B cell (primary cell): ENCODE measurements around the gene RPS6KA4. TPM values are rescaled to one million over a fixed set of nuclear protein-coding genes. Genes with fewer than 3 reads are reported as not detected.

Experiments
- ATAC-seq: fragments of 200-7000 bp; cut with Tn5 transposase; one replicate; pipeline ENCODE4 v1.10.0; 2021; ENCODE audit warnings: low read depth, mild to moderate bottlenecking, moderate number of reproducible peaks, moderate library complexity
- CTCF ChIA-PET: fragments of 350-600 bp; sonication (Branson Sonifier 250); formaldehyde crosslinking; loops from one replicate; lab custom pipeline; 2021; ENCODE audit warnings: antibody characterized with exemption, inconsistent platforms; lab: Charles Lee
- POLR2A ChIA-PET: fragments of 350-600 bp; sonication (Branson Sonifier 250); formaldehyde crosslinking; loops from one replicate; lab custom pipeline; 2021; ENCODE audit warnings: antibody characterized with exemption; lab: Charles Lee
- DNase-seq: peaks from one replicate; pipeline ENCODE4 v3.0.0; 2013
- H2AFZ ChIP-seq: 2 replicates; pipeline ENCODE4 v1.6.1; 2012; ENCODE audit warnings: mild to moderate bottlenecking, low read depth, low read length; ENCODE audit not compliant: insufficient read depth, poor library complexity, severe bottlenecking
- H3K27ac ChIP-seq, 2 donors: 1 replicate in 1 of 2; 2 replicates in 1 of 2; pipeline ENCODE4 v1.5.1; 2012 to 2013; ENCODE audit warnings: low read length in 2 of 2, mild to moderate bottlenecking in 2 of 2, moderate library complexity in 1 of 2
- H3K27me3 ChIP-seq, 4 experiments: fragments of 200-600 bp in 1 of 4; sonication (generic) in 1 of 4; replicated peaks in 1 of 4; 1 replicate in 2 of 4; 2 replicates in 2 of 4; pipeline versions ENCODE4 v1.6.1 to v1.7.0; 2013 to 2016; ENCODE audit warnings: low read length in 3 of 4, mild to moderate bottlenecking in 2 of 4, mixed read lengths in 1 of 4, moderate library complexity in 1 of 4; ENCODE audit not compliant: insufficient read depth in 4 of 4, control insufficient read depth in 3 of 4; ENCODE audit errors: control extremely low read depth in 1 of 4
- H3K36me3 ChIP-seq, 2 experiments: replicated peaks in 1 of 2; 1 replicate in 1 of 2; 2 replicates in 1 of 2; pipeline versions ENCODE4 v1.6.1 to v1.7.1; 2013; ENCODE audit warnings: low read length in 1 of 2; ENCODE audit not compliant: insufficient read depth in 2 of 2, control insufficient read depth in 1 of 2; ENCODE audit errors: control extremely low read depth in 1 of 2, extremely low read depth in 1 of 2
- H3K4me1 ChIP-seq, 2 donors: fragments of 200-600 bp in 1 of 2; sonication (generic) in 1 of 2; 1 replicate in 1 of 2; 2 replicates in 1 of 2; pipeline versions ENCODE4 v1.5.1 to v1.6.1; 2013 to 2017; ENCODE audit warnings: low read length in 2 of 2; ENCODE audit not compliant: control insufficient read depth in 2 of 2, insufficient read depth in 2 of 2
- H3K4me2 ChIP-seq: replicated peaks from 2 replicates; pipeline ENCODE3; 2012; ENCODE audit warnings: mild to moderate bottlenecking, low read depth, low read length; ENCODE audit not compliant: poor library complexity, severe bottlenecking
- H3K4me3 ChIP-seq, 5 experiments: fragments of 200-600 bp in 1 of 5; sonication (generic) in 1 of 5; 1 replicate in 3 of 5; 2 replicates in 2 of 5; pipeline versions ENCODE4 v1.5.1 to v1.7.0; 2011 to 2016; ENCODE audit warnings: low read length in 4 of 5, mild to moderate bottlenecking in 4 of 5, low read depth in 2 of 5, control low read depth in 1 of 5, moderate library complexity in 1 of 5; ENCODE audit not compliant: insufficient read depth in 1 of 5; ENCODE audit errors: control extremely low read depth in 1 of 5, extremely low read depth in 1 of 5
- H3K79me2 ChIP-seq: fragments of 200-600 bp; sonication (generic); one replicate; pipeline ENCODE4 v1.6.0; 2016; ENCODE audit warnings: low read length; ENCODE audit not compliant: control insufficient read depth, insufficient read depth
- H3K9ac ChIP-seq: fragments of 200-600 bp; sonication (generic); 2 replicates; pipeline ENCODE4 v1.6.1; 2017; ENCODE audit warnings: mild to moderate bottlenecking, low read length, moderate library complexity
- H3K9me3 ChIP-seq, 3 donors: one replicate each; pipeline versions ENCODE4 v1.6.1 to v1.7.1; 2013; ENCODE audit warnings: low read length in 2 of 3; ENCODE audit not compliant: control insufficient read depth in 2 of 3, insufficient read depth in 1 of 3; ENCODE audit errors: control extremely low read depth in 1 of 3
- H4K20me1 ChIP-seq: 2 replicates; pipeline ENCODE4 v1.6.0; 2012; ENCODE audit warnings: mild to moderate bottlenecking, low read length; ENCODE audit not compliant: insufficient read depth, control insufficient read depth, poor library complexity, severe bottlenecking
- H3K27ac Mint-ChIP-seq: one replicate; pipeline ENCODE4 v1.8.0; 2021; ENCODE audit warnings: mixed read lengths
- H3K27me3 Mint-ChIP-seq: one replicate; pipeline ENCODE4 v1.8.0; 2021; ENCODE audit warnings: mixed read lengths
- H3K4me1 Mint-ChIP-seq: one replicate; pipeline ENCODE4 v1.8.0; 2021; ENCODE audit warnings: mixed read lengths
- H3K4me3 Mint-ChIP-seq: one replicate; pipeline ENCODE4 v1.8.0; 2021; ENCODE audit warnings: mixed read lengths
- H3K9me3 Mint-ChIP-seq: one replicate; pipeline ENCODE4 v1.8.0; 2022; ENCODE audit warnings: mixed read lengths; ENCODE audit not compliant: insufficient read depth
- EZH2 ChIP-seq: IDR thresholded peaks from 2 replicates; pipeline ENCODE4 v1.6.1; 2012; ENCODE audit warnings: borderline replicate concordance, low read depth, mild to moderate bottlenecking, moderate library complexity, low read length; ENCODE audit not compliant: insufficient read depth, poor library complexity, severe bottlenecking
- WGBS: methylation state at CpG from one replicate; pipeline ENCODE4 v1.1.5; 2013; ENCODE audit warnings: missing lambda C conversion rate; ENCODE audit not compliant: insufficient coverage; 5-methylcytosine and 5-hydroxymethylcytosine counted together
- intact Hi-C: fragments of 100-400 bp; cut with micrococcal nuclease; formaldehyde crosslinking; loops from one replicate; pipeline ENCODE4 v1.10.0; 2022
- polyA plus RNA-seq: library from polyadenylated mRNA; depleted of rRNA; stranded (reverse); fragments of >200 nt; gene quantifications from 2 replicates; pipeline ENCODE4 v1.2.3, GENCODE V29; 2012
- total RNA-seq, 2 donors: library from RNA; stranded (reverse); fragments of 120-200 nt in 1 of 2; gene quantifications; 1 replicate in 1 of 2; 2 replicates in 1 of 2; pipeline versions ENCODE4 v1.2.3 to v1.2.4, GENCODE V29; 2013 to 2022
- TF ChIP-seq, protein P1 (sequence below): fragments of 200-600 bp; IDR thresholded peaks from one replicate; pipeline ENCODE4 v1.8.0; 2022; ENCODE audit warnings: antibody characterized with exemption, mild to moderate bottlenecking

Gene RPS6KA4
- total and polyA plus RNA-seq, 2 donors (not counting 1 experiment from before 2014, with no cell fraction given): 22.6 to 32.5 TPM

DNA sequence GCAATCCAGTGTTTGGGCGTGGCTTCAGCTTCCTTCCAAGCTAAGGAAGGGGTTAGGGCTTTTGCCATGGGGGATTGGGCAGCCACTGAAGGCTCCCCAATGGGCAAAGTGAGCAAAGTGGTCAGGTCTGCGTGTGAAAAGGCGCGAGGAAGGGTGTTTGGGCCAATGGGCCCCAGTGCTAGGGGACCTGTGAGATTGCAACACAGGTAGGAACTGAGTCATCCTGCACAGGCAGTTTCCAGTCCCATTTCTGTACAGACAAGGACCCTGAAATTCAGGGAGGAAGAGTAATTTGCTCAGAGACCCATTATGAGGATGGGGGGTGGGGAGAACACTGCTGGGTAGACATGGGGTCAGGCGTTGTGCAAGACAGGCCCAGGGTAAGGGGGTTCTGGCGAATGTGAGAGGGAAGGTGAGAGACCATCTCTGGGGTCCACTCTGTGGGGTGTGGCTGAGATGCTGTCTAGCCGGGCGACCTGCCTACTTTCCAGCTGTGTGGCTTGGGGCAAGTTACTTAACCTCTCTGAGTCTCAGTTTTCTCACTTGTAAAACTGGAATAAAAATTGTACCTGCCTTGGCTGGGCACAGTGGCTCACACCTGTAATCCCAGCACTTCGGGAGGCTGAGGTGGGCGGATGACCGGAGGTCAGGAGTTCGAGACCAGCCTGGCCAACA lies 11.6 kb upstream of the RPS6KA4 start:
- intact Hi-C loops: no loop called here
- Mint-ChIP-seq H3K9me3 (no peaks in the 10 kb centered on the region), H3K27me3 (no peaks in the 10 kb centered on the region), H3K4me1 (peaks cover 9% of the 10 kb centered on the region), H3K27ac (no peak overlapping the region), H3K4me3 (no peak overlapping the region)
- Histone ChIP-seq H2AFZ (no peak overlapping the region), H3K4me2 (no peak overlapping the region), H3K27ac (no peak overlapping the region), H4K20me1 (peaks cover 32% of the 10 kb centered on the region), H3K27me3 (no peaks in the 10 kb centered on the region), H3K9me3 (no peaks in the 10 kb centered on the region), H3K4me1 (peaks cover under 1 to 2% of the 10 kb centered on the region in 2 donors), H3K9ac (no peak overlapping the region), H3K79me2 (peaks cover 12% of the 10 kb centered on the region), H3K36me3 (peaks cover 6 to 36% of the 10 kb centered on the region in 2 experiments), H3K4me3 (no peak overlapping the region)
- ATAC-seq: no peak
- TF ChIP-seq, protein P1, sequence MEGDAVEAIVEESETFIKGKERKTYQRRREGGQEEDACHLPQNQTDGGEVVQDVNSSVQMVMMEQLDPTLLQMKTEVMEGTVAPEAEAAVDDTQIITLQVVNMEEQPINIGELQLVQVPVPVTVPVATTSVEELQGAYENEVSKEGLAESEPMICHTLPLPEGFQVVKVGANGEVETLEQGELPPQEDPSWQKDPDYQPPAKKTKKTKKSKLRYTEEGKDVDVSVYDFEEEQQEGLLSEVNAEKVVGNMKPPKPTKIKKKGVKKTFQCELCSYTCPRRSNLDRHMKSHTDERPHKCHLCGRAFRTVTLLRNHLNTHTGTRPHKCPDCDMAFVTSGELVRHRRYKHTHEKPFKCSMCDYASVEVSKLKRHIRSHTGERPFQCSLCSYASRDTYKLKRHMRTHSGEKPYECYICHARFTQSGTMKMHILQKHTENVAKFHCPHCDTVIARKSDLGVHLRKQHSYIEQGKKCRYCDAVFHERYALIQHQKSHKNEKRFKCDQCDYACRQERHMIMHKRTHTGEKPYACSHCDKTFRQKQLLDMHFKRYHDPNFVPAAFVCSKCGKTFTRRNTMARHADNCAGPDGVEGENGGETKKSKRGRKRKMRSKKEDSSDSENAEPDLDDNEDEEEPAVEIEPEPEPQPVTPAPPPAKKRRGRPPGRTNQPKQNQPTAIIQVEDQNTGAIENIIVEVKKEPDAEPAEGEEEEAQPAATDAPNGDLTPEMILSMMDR: no peak
- no peak for TF ChIP-seq EZH2
- CTCF ChIA-PET: interaction anchor here (3.1 kb wide), 1 partner anchor 29 kb away, joined by 13 read pairs; the partner anchor contains the start of genes PRDX5 and TRMT112
- POLR2A ChIA-PET: no interaction called here
- DNase-seq: no peak
- 90% methylated on average over 12 of the region's 12 CpGs for WGBS

DNA sequence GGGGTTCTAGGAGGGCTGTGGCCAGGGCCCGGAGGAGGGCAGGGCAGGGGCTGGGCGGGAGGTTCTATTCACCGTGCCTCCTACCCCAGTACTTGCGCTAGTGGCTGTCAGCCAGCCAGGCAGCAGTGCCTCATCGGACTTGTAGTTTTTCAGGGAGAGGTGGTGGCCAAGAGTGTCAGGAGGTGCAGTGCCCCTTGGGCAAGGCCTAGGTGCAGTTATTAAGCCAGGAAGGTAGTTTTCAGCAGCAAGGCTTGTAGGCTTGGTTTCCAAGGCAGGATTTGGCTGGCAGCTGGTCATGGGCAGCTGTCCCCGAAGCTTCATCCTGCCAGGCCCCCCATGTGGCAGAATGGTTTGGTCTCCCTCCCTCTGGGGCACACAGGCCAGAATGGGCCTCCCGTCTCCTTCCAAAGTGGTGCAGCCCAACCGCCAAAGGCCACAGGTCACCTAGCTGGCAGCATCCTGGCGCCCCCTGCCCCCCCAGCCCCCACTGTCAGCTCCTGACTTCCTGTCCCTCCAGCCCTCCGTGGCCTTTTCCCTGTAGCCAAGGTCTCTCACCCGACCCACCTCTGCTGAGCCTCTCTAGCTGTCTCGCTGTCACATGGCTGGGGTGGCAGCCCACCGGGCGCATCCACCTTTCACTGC lies 10.5 kb upstream of the RPS6KA4 start:
- no peaks in the 10 kb centered on the region for H3K27me3 Mint-ChIP-seq
- H4K20me1 ChIP-seq: peaks cover 22% of the 10 kb centered on the region
- CTCF ChIA-PET: interaction anchor here (1.4 to 3.7 kb wide), 2 partner anchors 16 to 31 kb away, joined by 3 to 16 read pairs; partner anchors contain the start of genes PRDX5 and TRMT112
- no peak overlapping the region for H3K4me3 Mint-ChIP-seq
- no peaks in the 10 kb centered on the region for H3K9me3 ChIP-seq
- H3K4me1 Mint-ChIP-seq: peaks cover 3% of the 10 kb centered on the region
- H3K4me1 ChIP-seq: no peaks in the 10 kb centered on the region
- H3K4me3 ChIP-seq: no peak overlapping the region
- no peak overlapping the region for H3K27ac ChIP-seq
- TF ChIP-seq, protein P1: no peak
- no peak for TF ChIP-seq EZH2
- no peak overlapping the region for H3K4me2 ChIP-seq
- POLR2A ChIA-PET: interaction anchor here (0.7 to 1.7 kb wide), 2 partner anchors 31 to 384 kb away, joined by 7 to 8 read pairs; partner anchors contain the start of genes PRDX5 and TRMT112
- no peaks in the 10 kb centered on the region for H3K27me3 ChIP-seq
- DNase-seq (no peak), ATAC-seq (no peak)
- intact Hi-C loops: no loop called here
- WGBS: 92% methylated on average over 14 of the region's 14 CpGs
- no peak overlapping the region for H2AFZ ChIP-seq
- H3K79me2 ChIP-seq: peaks cover 6% of the 10 kb centered on the region
- no peak overlapping the region for H3K9ac ChIP-seq
- H3K27ac Mint-ChIP-seq: no peak overlapping the region
- peaks cover 4 to 37% of the 10 kb centered on the region in 2 experiments for H3K36me3 ChIP-seq
- H3K9me3 Mint-ChIP-seq: no peaks in the 10 kb centered on the region
